AG09319 (cell line): Measurements from ENCODE around the gene EDNRA.

Experiments used
- DNase-seq: peaks from one replicate; pipeline ENCODE4 v3.0.0-alpha.2; 2010; ENCODE audit warnings: low read depth; ENCODE audit errors: extremely low read depth
- TF ChIP-seq, protein P1 (sequence below): IDR thresholded peaks from 2 replicates; pipeline ENCODE4 v1.5.1; 2011; ENCODE audit warnings: low read depth, mild to moderate bottlenecking, inconsistent platforms, low read length, moderate library complexity

The EDNRA gene

DNA sequence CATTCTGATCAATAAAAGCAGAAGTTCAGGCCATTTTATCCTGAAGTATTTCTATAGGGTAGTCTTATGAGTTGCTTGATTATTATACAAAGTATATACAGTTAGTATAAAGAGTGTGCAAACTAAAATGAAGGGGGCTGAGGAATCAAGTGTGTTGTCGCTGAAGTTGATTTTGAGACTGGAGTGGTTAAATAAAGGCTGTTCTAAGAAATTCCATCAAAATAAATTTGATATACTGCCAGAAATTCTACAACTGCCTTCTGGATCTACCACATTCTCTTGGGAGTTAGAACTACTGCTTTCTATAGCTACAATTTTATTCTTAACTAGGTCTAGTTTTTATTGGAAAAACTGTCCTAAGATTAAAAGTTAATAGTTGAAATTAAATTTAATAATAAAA is 12.4 kb downstream of the EDNRA start:
- TF ChIP-seq, protein P1, sequence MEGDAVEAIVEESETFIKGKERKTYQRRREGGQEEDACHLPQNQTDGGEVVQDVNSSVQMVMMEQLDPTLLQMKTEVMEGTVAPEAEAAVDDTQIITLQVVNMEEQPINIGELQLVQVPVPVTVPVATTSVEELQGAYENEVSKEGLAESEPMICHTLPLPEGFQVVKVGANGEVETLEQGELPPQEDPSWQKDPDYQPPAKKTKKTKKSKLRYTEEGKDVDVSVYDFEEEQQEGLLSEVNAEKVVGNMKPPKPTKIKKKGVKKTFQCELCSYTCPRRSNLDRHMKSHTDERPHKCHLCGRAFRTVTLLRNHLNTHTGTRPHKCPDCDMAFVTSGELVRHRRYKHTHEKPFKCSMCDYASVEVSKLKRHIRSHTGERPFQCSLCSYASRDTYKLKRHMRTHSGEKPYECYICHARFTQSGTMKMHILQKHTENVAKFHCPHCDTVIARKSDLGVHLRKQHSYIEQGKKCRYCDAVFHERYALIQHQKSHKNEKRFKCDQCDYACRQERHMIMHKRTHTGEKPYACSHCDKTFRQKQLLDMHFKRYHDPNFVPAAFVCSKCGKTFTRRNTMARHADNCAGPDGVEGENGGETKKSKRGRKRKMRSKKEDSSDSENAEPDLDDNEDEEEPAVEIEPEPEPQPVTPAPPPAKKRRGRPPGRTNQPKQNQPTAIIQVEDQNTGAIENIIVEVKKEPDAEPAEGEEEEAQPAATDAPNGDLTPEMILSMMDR, result no peak

DNA sequence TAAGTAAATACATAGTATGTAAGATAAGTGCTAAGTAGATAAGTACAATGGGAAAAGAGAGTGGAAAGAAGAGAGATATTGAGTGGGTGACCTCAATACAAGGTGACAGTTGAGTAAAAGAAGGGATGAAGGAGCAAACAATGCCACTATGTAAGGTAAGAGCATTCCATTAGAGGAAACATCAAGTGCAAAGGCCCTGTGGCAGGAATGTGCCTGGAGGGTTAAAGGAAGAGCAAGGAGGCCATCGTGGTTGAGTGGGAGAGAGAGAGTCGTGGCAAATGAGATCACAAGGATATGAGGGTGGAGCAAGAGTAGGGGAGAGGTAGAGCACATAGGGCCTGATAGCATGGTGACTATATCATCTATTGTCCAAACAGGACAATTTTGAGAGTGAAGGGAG is 13.4 kb downstream of the EDNRA start:
- TF ChIP-seq, protein P1, result no peak
- DNase-seq, result no peak

More for the DNA sequence above, 12.4 kb downstream of the EDNRA start:
- DNase-seq, result no peak

DNA sequence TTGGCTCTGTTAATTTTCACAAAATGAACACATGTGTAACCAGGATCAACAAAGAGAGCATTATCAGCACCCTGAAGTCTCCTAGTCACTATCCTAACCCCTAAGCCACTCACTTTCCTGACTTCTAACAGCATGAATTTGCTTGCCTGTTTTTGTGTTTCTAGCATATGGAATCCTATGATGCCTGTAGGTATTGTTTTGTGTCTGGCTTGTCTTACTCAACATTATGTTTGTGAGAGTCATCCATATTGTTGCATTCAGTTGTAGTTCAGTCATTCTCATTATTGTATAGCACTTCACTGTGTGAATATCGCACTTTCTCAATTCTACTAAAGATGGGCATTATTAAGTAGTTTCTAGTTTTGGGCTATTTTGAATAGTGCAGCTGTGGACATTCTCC is 15.6 kb downstream of the EDNRA start:
- DNase-seq, result no peak
- TF ChIP-seq, protein P1, result no peak

DNA sequence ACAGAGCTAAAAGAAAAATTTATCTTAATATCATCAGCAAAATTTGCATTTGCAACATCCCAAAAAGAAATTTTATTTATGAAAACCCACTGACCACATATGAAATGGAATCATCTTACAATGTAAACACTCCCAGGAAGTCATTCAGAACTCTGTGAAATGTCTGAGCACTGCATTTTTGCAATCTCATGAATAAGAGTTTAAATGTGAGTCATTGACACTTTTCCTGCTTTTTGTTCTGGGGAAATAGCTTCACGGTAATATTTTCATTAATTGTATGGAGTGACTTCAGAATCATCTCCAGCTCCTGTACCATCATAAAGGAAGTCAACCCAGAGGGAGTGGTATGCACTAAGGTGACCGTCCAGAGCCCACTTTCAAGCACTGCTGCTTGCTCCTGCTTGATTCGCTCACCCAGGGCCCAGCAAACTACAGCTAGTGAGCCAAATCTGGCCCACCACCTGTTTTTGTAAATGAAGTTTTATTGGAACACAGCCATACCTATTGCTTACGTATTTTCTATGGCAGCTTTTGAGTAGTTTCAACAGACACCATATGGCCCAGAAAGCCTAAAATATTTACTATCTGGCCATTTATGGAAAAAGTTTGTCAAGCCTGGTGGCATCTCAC is 17.2 kb downstream of the EDNRA start:
- TF ChIP-seq, protein P1, result no peak
- DNase-seq, result no peak

- TF ChIP-seq, protein P1, result no peak
- no peak for DNase-seq
Observed at GRCh38 chr4:147508346-147508745, 27.4 kb downstream of the EDNRA start.

DNA sequence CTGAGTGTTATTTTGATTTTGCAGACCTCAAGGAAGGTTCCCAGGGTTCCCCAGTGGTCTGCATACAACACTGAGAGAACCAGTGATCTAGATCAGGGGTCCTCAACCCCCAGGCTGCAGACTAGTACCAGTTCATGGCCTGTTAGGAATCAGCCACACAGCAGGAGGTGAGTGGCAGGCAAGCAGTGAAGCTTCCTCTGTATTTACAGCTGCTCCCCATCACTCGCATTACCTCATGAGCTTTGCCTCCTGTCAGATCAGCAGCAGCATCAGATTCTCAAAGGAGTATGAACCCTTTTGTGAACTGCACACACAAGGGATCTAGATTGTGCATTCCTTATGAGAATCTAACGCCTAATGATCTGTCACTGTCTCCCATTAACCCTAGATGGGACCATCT is 28.5 kb downstream of the EDNRA start:
- TF ChIP-seq, protein P1, result no peak
- no peak for DNase-seq

- TF ChIP-seq, protein P1, result no peak
Observed at GRCh38 chr4:147510962-147511668, 30.2 kb downstream of the EDNRA start.

More at GRCh38 chr4:147510962-147511668, 30.2 kb downstream of the EDNRA start:
- no peak for DNase-seq
